ENCODE measurements around the gene FAM89B.

DNA sequence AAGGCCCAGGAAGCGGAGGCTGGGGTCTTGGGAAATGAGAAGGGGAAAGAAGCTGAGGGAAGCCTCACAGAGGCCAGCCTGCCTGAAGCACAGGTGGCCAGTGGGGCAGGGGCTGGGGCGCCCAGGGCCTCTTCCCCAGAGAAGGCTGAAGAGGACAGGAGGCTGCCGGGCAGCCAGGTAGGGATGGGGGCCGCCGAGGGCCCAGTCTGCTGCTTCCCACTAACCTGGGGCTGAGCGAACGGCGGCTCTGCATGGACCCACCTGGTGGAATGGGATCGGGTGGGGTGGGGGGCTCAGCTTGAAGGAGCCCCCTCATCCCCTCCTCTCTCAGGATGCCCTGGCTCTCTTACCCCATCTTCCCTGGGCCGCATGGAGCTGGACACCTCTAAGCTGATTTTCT, 11.3 kb downstream of the FAM89B start:
- TF ChIP-seq, protein P1, sequence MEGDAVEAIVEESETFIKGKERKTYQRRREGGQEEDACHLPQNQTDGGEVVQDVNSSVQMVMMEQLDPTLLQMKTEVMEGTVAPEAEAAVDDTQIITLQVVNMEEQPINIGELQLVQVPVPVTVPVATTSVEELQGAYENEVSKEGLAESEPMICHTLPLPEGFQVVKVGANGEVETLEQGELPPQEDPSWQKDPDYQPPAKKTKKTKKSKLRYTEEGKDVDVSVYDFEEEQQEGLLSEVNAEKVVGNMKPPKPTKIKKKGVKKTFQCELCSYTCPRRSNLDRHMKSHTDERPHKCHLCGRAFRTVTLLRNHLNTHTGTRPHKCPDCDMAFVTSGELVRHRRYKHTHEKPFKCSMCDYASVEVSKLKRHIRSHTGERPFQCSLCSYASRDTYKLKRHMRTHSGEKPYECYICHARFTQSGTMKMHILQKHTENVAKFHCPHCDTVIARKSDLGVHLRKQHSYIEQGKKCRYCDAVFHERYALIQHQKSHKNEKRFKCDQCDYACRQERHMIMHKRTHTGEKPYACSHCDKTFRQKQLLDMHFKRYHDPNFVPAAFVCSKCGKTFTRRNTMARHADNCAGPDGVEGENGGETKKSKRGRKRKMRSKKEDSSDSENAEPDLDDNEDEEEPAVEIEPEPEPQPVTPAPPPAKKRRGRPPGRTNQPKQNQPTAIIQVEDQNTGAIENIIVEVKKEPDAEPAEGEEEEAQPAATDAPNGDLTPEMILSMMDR (IDR thresholded peaks at IDR 0.05; ENCODE audit: poor library complexity, severe bottlenecking), result no peak
- TF ChIP-seq TAF1 (IDR thresholded peaks at IDR 0.05; ENCODE audit: low read depth), result no peak
- no peak for TF ChIP-seq EP300 (conservative IDR thresholded peaks at IDR 0.05; ENCODE audit: poor library complexity, severe bottlenecking)
- TF ChIP-seq RAD21 (conservative IDR thresholded peaks at IDR 0.05), result no peak
- TF ChIP-seq POLR2AphosphoS5 (IDR thresholded peaks at IDR 0.05), result no peak
- no peak for TF ChIP-seq EZH2 (IDR thresholded peaks at IDR 0.05; ENCODE audit: borderline replicate concordance, insufficient read depth, low read length, poor library complexity, severe bottlenecking)
- TF ChIP-seq, protein P2, sequence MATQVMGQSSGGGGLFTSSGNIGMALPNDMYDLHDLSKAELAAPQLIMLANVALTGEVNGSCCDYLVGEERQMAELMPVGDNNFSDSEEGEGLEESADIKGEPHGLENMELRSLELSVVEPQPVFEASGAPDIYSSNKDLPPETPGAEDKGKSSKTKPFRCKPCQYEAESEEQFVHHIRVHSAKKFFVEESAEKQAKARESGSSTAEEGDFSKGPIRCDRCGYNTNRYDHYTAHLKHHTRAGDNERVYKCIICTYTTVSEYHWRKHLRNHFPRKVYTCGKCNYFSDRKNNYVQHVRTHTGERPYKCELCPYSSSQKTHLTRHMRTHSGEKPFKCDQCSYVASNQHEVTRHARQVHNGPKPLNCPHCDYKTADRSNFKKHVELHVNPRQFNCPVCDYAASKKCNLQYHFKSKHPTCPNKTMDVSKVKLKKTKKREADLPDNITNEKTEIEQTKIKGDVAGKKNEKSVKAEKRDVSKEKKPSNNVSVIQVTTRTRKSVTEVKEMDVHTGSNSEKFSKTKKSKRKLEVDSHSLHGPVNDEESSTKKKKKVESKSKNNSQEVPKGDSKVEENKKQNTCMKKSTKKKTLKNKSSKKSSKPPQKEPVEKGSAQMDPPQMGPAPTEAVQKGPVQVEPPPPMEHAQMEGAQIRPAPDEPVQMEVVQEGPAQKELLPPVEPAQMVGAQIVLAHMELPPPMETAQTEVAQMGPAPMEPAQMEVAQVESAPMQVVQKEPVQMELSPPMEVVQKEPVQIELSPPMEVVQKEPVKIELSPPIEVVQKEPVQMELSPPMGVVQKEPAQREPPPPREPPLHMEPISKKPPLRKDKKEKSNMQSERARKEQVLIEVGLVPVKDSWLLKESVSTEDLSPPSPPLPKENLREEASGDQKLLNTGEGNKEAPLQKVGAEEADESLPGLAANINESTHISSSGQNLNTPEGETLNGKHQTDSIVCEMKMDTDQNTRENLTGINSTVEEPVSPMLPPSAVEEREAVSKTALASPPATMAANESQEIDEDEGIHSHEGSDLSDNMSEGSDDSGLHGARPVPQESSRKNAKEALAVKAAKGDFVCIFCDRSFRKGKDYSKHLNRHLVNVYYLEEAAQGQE (IDR thresholded peaks at IDR 0.05; ENCODE audit: borderline replicate concordance), result no peak

All from neural cell (in vitro differentiated cells).